Measurements from ENCODE around the gene NFIC.

Gene NFIC

GRCh38 chr19:3402631-3403443 is 36.5 kb downstream of the NFIC start:
- Histone ChIP-seq H3K36me3 (ENCODE audit: insufficient read depth, low read length) (peaks cover 13% of the 10 kb centered on the region), H2AFZ (ENCODE audit: low read depth, low read length) (no peak overlapping the region), H3K4me3 (ENCODE audit: low read depth in 1 of 2, low read length in 2 of 2) (no peak overlapping the region), H3K9me3 (ENCODE audit: insufficient read depth, low read length, severe bottlenecking) (no peaks in the 10 kb centered on the region), H3K9ac (ENCODE audit: low read depth, low read length) (no peak overlapping the region), H3K27me3 (ENCODE audit: insufficient read depth, low read length, poor library complexity) (no peaks in the 10 kb centered on the region), H4K20me1 (ENCODE audit: insufficient read depth, low read length) (peaks cover 32% of the 10 kb centered on the region), H3K4me2 (ENCODE audit: insufficient read depth, low read length) (no peak overlapping the region), H3K79me2 (ENCODE audit: insufficient read depth, low read length) (peaks cover 50% of the 10 kb centered on the region), H3K4me1 (ENCODE audit: insufficient read depth, low read length) (no peaks in the 10 kb centered on the region), H3K27ac (ENCODE audit: low read length) (no peak overlapping the region)
- DNase-seq (no peak), ATAC-seq (ENCODE audit: insufficient read depth, low read depth) (no peak)
- TF ChIP-seq EZH2 (IDR thresholded peaks at IDR 0.05; ENCODE audit: borderline replicate concordance, low read depth, low read length, severe bottlenecking): no peak
- no peak for TF ChIP-seq CTCF (IDR thresholded peaks at IDR 0.05; ENCODE audit: borderline replicate concordance, extremely low read depth, low read length, poor library complexity, severe bottlenecking)

GRCh38 chr19:3403489-3404323 is 37.3 kb downstream of the NFIC start:
- H3K36me3 ChIP-seq (ENCODE audit: insufficient read depth, low read length): peaks cover 12% of the 10 kb centered on the region
- H3K27me3 ChIP-seq (ENCODE audit: insufficient read depth, low read length, poor library complexity): no peaks in the 10 kb centered on the region
- H3K4me3 ChIP-seq (ENCODE audit: low read depth in 1 of 2, low read length in 2 of 2): no peak overlapping the region
- peaks cover 24% of the 10 kb centered on the region for H4K20me1 ChIP-seq (ENCODE audit: insufficient read depth, low read length)
- H3K9ac ChIP-seq (ENCODE audit: low read depth, low read length): no peak overlapping the region
- H3K79me2 ChIP-seq (ENCODE audit: insufficient read depth, low read length): peaks cover 47% of the 10 kb centered on the region
- no peaks in the 10 kb centered on the region for H3K9me3 ChIP-seq (ENCODE audit: insufficient read depth, low read length, severe bottlenecking)
- no peak overlapping the region for H2AFZ ChIP-seq (ENCODE audit: low read depth, low read length)
- TF ChIP-seq CTCF (IDR thresholded peaks at IDR 0.05; ENCODE audit: borderline replicate concordance, extremely low read depth, low read length, poor library complexity, severe bottlenecking) (no peak), EZH2 (IDR thresholded peaks at IDR 0.05; ENCODE audit: borderline replicate concordance, low read depth, low read length, severe bottlenecking) (no peak)
- no peak overlapping the region for H3K4me2 ChIP-seq (ENCODE audit: insufficient read depth, low read length)
- H3K27ac ChIP-seq (ENCODE audit: low read length): no peak overlapping the region
- DNase-seq: peak; percentile 16
- no peak; the same call in 2 of the 3 replicates for ATAC-seq (ENCODE audit: insufficient read depth, low read depth)
- H3K4me1 ChIP-seq (ENCODE audit: insufficient read depth, low read length): no peaks in the 10 kb centered on the region

- H3K4me3 ChIP-seq (ENCODE audit: low read depth in 1 of 2, low read length in 2 of 2): no peak overlapping the region
- H3K27me3 ChIP-seq (ENCODE audit: insufficient read depth, low read length, poor library complexity): no peaks in the 10 kb centered on the region
- H3K36me3 ChIP-seq (ENCODE audit: insufficient read depth, low read length): peaks cover 12% of the 10 kb centered on the region
- no peak for ATAC-seq (ENCODE audit: insufficient read depth, low read depth)
- TF ChIP-seq EZH2 (IDR thresholded peaks at IDR 0.05; ENCODE audit: borderline replicate concordance, low read depth, low read length, severe bottlenecking) (no peak), CTCF (IDR thresholded peaks at IDR 0.05; ENCODE audit: borderline replicate concordance, extremely low read depth, low read length, poor library complexity, severe bottlenecking) (no peak)
- peaks cover 26% of the 10 kb centered on the region for H4K20me1 ChIP-seq (ENCODE audit: insufficient read depth, low read length)
- H3K27ac ChIP-seq (ENCODE audit: low read length): no peak overlapping the region
- no peak for DNase-seq
- peaks cover 47% of the 10 kb centered on the region for H3K79me2 ChIP-seq (ENCODE audit: insufficient read depth, low read length)
- no peak overlapping the region for H3K9ac ChIP-seq (ENCODE audit: low read depth, low read length)
- no peak overlapping the region for H2AFZ ChIP-seq (ENCODE audit: low read depth, low read length)
- H3K4me2 ChIP-seq (ENCODE audit: insufficient read depth, low read length): no peak overlapping the region
- H3K9me3 ChIP-seq (ENCODE audit: insufficient read depth, low read length, severe bottlenecking): no peaks in the 10 kb centered on the region
- no peaks in the 10 kb centered on the region for H3K4me1 ChIP-seq (ENCODE audit: insufficient read depth, low read length)
These were observed 38.2 kb downstream of the NFIC start for GRCh38 chr19:3404324-3405260.

Measured in DND-41 (cell line).